Ishikawa (cell line): ENCODE results near the gene ROBO2.

ENCODE experiments used
- CEBPB ChIP-seq: IDR thresholded peaks from 2 replicates; pipeline ENCODE4 v1.6.1; 2012
- EGR1 ChIP-seq: IDR thresholded peaks from 2 replicates; pipeline ENCODE4 v1.6.1; 2012
- EP300 ChIP-seq: IDR thresholded peaks from 2 replicates; pipeline ENCODE4 v1.6.1; 2012; ENCODE audit warnings: borderline replicate concordance
- FOXM1 ChIP-seq: IDR thresholded peaks from 2 replicates; pipeline ENCODE4 v1.6.1; 2012; ENCODE audit warnings: low read depth, borderline replicate concordance
- MAX ChIP-seq: IDR thresholded peaks from 2 replicates; pipeline ENCODE4 v1.6.1; 2012
- REST ChIP-seq: IDR thresholded peaks from 2 replicates; pipeline ENCODE4 v1.6.1; 2012; ENCODE audit warnings: low read depth, mild to moderate bottlenecking
- TAF1 ChIP-seq: IDR thresholded peaks from 2 replicates; pipeline ENCODE4 v1.6.1; 2012; ENCODE audit warnings: low read depth, mild to moderate bottlenecking
- TCF12 ChIP-seq: IDR thresholded peaks from 2 replicates; pipeline ENCODE4 v1.6.1; 2012; ENCODE audit warnings: low read depth
- TEAD4 ChIP-seq: IDR thresholded peaks from 2 replicates; pipeline ENCODE4 v1.6.1; 2012
- ZBTB7A ChIP-seq: IDR thresholded peaks from 2 replicates; pipeline ENCODE4 v1.6.1; 2012; ENCODE audit warnings: low read depth

- TF ChIP-seq REST (no peak), TAF1 (no peak), MAX (no peak), CEBPB (no peak), EP300 (no peak), EGR1 (no peak), FOXM1 (no peak), TCF12 (no peak), ZBTB7A (no peak), TEAD4 (no peak)
Measured at GRCh38 chr3:77566055-77566454, 526.2 kb downstream of the ROBO2 start.
